Measurements from ENCODE around the gene SLC8A3.

GRCh38 chr14:70137788-70138187 is 51.0 kb downstream of the SLC8A3 start:
- TF ChIP-seq POLR2A (IDR thresholded peaks at IDR 0.05) (no peak), CTCF (IDR thresholded peaks at IDR 0.05) (no peak)
